Measurements from ENCODE around the gene PKD1.

GRCh38 chr16:2095315-2095853 lies 40.3 kb downstream of the PKD1 start:
- TF ChIP-seq POLR2A (IDR thresholded peaks at IDR 0.05), result no peak
- TF ChIP-seq, protein P1, sequence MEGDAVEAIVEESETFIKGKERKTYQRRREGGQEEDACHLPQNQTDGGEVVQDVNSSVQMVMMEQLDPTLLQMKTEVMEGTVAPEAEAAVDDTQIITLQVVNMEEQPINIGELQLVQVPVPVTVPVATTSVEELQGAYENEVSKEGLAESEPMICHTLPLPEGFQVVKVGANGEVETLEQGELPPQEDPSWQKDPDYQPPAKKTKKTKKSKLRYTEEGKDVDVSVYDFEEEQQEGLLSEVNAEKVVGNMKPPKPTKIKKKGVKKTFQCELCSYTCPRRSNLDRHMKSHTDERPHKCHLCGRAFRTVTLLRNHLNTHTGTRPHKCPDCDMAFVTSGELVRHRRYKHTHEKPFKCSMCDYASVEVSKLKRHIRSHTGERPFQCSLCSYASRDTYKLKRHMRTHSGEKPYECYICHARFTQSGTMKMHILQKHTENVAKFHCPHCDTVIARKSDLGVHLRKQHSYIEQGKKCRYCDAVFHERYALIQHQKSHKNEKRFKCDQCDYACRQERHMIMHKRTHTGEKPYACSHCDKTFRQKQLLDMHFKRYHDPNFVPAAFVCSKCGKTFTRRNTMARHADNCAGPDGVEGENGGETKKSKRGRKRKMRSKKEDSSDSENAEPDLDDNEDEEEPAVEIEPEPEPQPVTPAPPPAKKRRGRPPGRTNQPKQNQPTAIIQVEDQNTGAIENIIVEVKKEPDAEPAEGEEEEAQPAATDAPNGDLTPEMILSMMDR (IDR thresholded peaks at IDR 0.05), result no peak
- TF ChIP-seq POLR2AphosphoS5 (IDR thresholded peaks at IDR 0.05), result no peak
